Measurements from ENCODE around the gene FUS. TPM values are rescaled to one million over a fixed set of nuclear protein-coding genes. Genes with fewer than 3 reads are reported as not detected.

Gene FUS
- total and polyA plus RNA-seq, 2 of the 13 experiments (the other 11 are each of a cell fraction or from before 2014, with no cell fraction given): 68.1 to 168 TPM

DNA sequence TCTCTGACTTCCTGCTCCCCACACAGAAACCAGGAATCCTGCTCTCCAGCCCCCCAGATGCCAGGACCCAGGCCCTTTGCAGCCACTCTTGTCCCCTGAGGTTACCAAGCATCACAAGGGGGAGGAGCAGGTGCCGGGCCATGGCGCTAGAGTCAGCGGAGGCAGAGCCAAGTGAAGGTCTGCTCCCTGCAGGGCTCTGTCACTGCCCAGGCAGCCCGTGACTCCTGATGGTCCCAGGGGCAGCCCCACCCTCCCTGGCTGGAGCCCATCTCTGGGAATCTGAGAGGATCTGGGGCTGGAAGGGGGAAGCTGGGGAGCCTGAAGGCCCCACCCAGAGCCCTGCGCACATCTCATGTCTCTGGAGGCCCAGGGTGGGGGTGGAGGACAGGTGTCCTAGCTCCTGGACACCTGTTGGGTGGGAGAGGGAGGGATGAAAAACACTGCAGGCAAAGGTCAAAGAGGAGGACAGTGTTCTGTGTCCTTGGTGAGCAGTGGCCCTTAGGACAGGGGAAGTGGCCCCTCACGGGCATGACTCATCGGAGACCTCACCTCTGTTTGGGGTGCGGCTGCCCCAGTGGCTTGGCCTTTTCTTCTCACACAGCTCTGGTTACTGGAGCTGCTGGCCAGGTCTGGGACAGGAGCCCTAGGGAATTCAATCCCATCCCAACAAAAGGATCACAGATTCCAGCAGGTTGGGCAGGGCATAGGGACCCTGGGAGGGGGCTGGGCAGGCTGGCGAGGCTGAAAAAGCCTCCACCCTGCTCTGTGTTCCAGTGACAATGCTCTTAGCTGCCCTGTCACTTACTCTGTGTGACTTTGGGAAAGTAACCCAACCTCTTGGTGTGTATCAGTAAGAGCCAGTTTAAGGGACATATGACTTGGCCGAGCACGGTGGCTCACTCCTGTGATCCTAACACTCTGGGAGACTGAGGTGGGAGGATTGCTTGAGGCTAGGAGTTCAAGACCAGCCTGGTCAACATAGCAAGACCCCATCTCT, 29.7 kb upstream of the FUS start, which contains the start of gene PRSS36 (continued):
- TF ChIP-seq, protein P1, sequence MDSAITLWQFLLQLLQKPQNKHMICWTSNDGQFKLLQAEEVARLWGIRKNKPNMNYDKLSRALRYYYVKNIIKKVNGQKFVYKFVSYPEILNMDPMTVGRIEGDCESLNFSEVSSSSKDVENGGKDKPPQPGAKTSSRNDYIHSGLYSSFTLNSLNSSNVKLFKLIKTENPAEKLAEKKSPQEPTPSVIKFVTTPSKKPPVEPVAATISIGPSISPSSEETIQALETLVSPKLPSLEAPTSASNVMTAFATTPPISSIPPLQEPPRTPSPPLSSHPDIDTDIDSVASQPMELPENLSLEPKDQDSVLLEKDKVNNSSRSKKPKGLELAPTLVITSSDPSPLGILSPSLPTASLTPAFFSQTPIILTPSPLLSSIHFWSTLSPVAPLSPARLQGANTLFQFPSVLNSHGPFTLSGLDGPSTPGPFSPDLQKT (CRISPR knock-in tag; IDR thresholded peaks at IDR 0.05; ENCODE audit: borderline replicate concordance): no peak
- TF ChIP-seq, protein P2, sequence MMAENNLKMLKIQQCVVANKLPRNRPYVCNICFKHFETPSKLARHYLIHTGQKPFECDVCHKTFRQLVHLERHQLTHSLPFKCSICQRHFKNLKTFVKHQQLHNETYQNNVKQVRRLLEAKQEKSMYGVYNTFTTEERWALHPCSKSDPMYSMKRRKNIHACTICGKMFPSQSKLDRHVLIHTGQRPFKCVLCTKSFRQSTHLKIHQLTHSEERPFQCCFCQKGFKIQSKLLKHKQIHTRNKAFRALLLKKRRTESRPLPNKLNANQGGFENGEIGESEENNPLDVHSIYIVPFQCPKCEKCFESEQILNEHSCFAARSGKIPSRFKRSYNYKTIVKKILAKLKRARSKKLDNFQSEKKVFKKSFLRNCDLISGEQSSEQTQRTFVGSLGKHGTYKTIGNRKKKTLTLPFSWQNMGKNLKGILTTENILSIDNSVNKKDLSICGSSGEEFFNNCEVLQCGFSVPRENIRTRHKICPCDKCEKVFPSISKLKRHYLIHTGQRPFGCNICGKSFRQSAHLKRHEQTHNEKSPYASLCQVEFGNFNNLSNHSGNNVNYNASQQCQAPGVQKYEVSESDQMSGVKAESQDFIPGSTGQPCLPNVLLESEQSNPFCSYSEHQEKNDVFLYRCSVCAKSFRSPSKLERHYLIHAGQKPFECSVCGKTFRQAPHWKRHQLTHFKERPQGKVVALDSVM (CRISPR knock-in tag; IDR thresholded peaks at IDR 0.05): peak; percentile 29; the same call in 1 of the 2 replicates
- TF ChIP-seq JUND (CRISPR knock-in tag; IDR thresholded peaks at IDR 0.05): peak; percentile 67
- no peak for TF ChIP-seq TBP (CRISPR knock-in tag; IDR thresholded peaks at IDR 0.05)
- TF ChIP-seq SRSF1 (optimal IDR thresholded peaks at IDR 0.05; ENCODE audit: low read depth, low read length): no peak
- TF ChIP-seq, protein P3, sequence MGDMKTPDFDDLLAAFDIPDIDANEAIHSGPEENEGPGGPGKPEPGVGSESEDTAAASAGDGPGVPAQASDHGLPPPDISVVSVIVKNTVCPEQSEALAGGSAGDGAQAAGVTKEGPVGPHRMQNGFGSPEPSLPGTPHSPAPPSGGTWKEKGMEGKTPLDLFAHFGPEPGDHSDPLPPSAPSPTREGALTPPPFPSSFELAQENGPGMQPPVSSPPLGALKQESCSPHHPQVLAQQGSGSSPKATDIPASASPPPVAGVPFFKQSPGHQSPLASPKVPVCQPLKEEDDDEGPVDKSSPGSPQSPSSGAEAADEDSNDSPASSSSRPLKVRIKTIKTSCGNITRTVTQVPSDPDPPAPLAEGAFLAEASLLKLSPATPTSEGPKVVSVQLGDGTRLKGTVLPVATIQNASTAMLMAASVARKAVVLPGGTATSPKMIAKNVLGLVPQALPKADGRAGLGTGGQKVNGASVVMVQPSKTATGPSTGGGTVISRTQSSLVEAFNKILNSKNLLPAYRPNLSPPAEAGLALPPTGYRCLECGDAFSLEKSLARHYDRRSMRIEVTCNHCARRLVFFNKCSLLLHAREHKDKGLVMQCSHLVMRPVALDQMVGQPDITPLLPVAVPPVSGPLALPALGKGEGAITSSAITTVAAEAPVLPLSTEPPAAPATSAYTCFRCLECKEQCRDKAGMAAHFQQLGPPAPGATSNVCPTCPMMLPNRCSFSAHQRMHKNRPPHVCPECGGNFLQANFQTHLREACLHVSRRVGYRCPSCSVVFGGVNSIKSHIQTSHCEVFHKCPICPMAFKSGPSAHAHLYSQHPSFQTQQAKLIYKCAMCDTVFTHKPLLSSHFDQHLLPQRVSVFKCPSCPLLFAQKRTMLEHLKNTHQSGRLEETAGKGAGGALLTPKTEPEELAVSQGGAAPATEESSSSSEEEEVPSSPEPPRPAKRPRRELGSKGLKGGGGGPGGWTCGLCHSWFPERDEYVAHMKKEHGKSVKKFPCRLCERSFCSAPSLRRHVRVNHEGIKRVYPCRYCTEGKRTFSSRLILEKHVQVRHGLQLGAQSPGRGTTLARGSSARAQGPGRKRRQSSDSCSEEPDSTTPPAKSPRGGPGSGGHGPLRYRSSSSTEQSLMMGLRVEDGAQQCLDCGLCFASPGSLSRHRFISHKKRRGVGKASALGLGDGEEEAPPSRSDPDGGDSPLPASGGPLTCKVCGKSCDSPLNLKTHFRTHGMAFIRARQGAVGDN (CRISPR knock-in tag; IDR thresholded peaks at IDR 0.05): peak; percentile 51
- TF ChIP-seq, protein P4, sequence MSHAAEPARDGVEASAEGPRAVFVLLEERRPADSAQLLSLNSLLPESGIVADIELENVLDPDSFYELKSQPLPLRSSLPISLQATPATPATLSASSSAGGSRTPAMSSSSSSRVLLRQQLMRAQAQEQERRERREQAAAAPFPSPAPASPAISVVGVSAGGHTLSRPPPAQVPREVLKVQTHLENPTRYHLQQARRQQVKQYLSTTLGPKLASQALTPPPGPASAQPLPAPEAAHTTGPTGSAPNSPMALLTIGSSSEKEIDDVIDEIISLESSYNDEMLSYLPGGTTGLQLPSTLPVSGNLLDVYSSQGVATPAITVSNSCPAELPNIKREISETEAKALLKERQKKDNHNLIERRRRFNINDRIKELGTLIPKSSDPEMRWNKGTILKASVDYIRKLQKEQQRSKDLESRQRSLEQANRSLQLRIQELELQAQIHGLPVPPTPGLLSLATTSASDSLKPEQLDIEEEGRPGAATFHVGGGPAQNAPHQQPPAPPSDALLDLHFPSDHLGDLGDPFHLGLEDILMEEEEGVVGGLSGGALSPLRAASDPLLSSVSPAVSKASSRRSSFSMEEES (CRISPR knock-in tag; IDR thresholded peaks at IDR 0.05): no peak
- no peak for TF ChIP-seq MTF2 (CRISPR knock-in tag; IDR thresholded peaks at IDR 0.05; ENCODE audit: borderline replicate concordance)
- no peak for TF ChIP-seq NAIF1 (CRISPR knock-in tag; IDR thresholded peaks at IDR 0.05; ENCODE audit: borderline replicate concordance)
- TF ChIP-seq NPAS2 (CRISPR knock-in tag; IDR thresholded peaks at IDR 0.05; ENCODE audit: borderline replicate concordance): no peak
- no peak for TF ChIP-seq ZNF670 (CRISPR knock-in tag; IDR thresholded peaks at IDR 0.05; ENCODE audit: borderline replicate concordance)
- TF ChIP-seq, protein P5, sequence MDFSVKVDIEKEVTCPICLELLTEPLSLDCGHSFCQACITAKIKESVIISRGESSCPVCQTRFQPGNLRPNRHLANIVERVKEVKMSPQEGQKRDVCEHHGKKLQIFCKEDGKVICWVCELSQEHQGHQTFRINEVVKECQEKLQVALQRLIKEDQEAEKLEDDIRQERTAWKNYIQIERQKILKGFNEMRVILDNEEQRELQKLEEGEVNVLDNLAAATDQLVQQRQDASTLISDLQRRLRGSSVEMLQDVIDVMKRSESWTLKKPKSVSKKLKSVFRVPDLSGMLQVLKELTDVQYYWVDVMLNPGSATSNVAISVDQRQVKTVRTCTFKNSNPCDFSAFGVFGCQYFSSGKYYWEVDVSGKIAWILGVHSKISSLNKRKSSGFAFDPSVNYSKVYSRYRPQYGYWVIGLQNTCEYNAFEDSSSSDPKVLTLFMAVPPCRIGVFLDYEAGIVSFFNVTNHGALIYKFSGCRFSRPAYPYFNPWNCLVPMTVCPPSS (IDR thresholded peaks at IDR 0.05): no peak
- no peak for TF ChIP-seq ZNF367 (CRISPR knock-in tag; IDR thresholded peaks at IDR 0.05; ENCODE audit: borderline replicate concordance)
- no peak for TF ChIP-seq SMAD9 (CRISPR knock-in tag; IDR thresholded peaks at IDR 0.05)
- TF ChIP-seq NFATC3 (CRISPR knock-in tag; IDR thresholded peaks at IDR 0.05): no peak
- no peak for TF ChIP-seq ISL2 (CRISPR knock-in tag; IDR thresholded peaks at IDR 0.05)

All from HepG2 (cell line).